Endodermal cell (in vitro differentiated cells): ENCODE data around the gene PPFIA4. TPM values are rescaled to one million over a fixed set of nuclear protein-coding genes. Genes with fewer than 3 reads are reported as not detected.

Source experiments
- DNase-seq: peaks from one replicate; pipeline ENCODE4 v3.0.0-alpha.2; 2017
- H3K27ac ChIP-seq: 2 replicates; pipeline ENCODE4 v1.5.1; 2013; ENCODE audit warnings: mild to moderate bottlenecking, low read depth, low read length, moderate library complexity
- H3K27me3 ChIP-seq: 2 replicates; pipeline ENCODE4 v1.6.1; 2013; ENCODE audit warnings: mild to moderate bottlenecking, low read length, moderate library complexity; ENCODE audit not compliant: insufficient read depth, control insufficient read depth, poor library complexity, severe bottlenecking
- H3K36me3 ChIP-seq: 2 replicates; pipeline ENCODE4 v1.7.0; 2013; ENCODE audit warnings: mild to moderate bottlenecking, low read length, moderate library complexity; ENCODE audit not compliant: control insufficient read depth, insufficient read depth
- H3K4me1 ChIP-seq: one replicate; pipeline ENCODE4 v1.7.0; 2013; ENCODE audit warnings: low read length; ENCODE audit not compliant: control insufficient read depth, insufficient read depth
- H3K4me3 ChIP-seq: 2 replicates; pipeline ENCODE4 v1.5.1; 2013; ENCODE audit warnings: mild to moderate bottlenecking, low read length, moderate library complexity
- H3K9ac ChIP-seq: 2 replicates; pipeline ENCODE4 v1.6.1; 2013; ENCODE audit warnings: mild to moderate bottlenecking, low read length, moderate library complexity; ENCODE audit not compliant: poor library complexity, severe bottlenecking; ENCODE audit errors: extremely low read depth
- H3K9me3 ChIP-seq: 2 replicates; pipeline ENCODE4 v1.6.1; 2013; ENCODE audit warnings: mild to moderate bottlenecking, low read length, moderate library complexity; ENCODE audit not compliant: control insufficient read depth
- H3K27ac Mint-ChIP-seq: 2 replicates; pipeline ENCODE4 v1.8.0; 2020; ENCODE audit warnings: mixed read lengths
- H3K27me3 Mint-ChIP-seq: 2 replicates; pipeline ENCODE4 v1.8.0; 2021; ENCODE audit warnings: mild to moderate bottlenecking, mixed read lengths; ENCODE audit not compliant: insufficient read depth
- H3K36me3 Mint-ChIP-seq: 2 replicates; pipeline ENCODE4 v1.8.0; 2020; ENCODE audit warnings: low read depth, mixed read lengths
- H3K4me1 Mint-ChIP-seq: 2 replicates; pipeline ENCODE4 v1.8.0; 2020; ENCODE audit warnings: mixed read lengths
- H3K4me3 Mint-ChIP-seq: 2 replicates; pipeline ENCODE4 v1.8.0; 2020; ENCODE audit warnings: mild to moderate bottlenecking, moderate library complexity, mixed read lengths
- H3K9me3 Mint-ChIP-seq: 2 replicates; pipeline ENCODE4 v1.8.0; 2020; ENCODE audit warnings: mild to moderate bottlenecking, mixed read lengths
- CTCF ChIP-seq: fragments of 200-600 bp; sonication (generic); conservative IDR thresholded peaks from 2 replicates; pipeline ENCODE4 v1.5.0; 2021; ENCODE audit warnings: antibody characterized with exemption, mild to moderate bottlenecking
- WGBS, 2 experiments: methylation state at CpG; one replicate each; pipeline versions ENCODE4 v1.1.5 to v1.1.7; 2013; ENCODE audit warnings: missing lambda C conversion rate in 2 of 2, mixed read lengths in 1 of 2; ENCODE audit not compliant: insufficient coverage in 1 of 2, insufficient read length in 1 of 2; 5-methylcytosine and 5-hydroxymethylcytosine counted together
- total RNA-seq, 2 donors: library from RNA; stranded (reverse); fragmentation: NEBNext Ultra II Directional in 1 of 2; extraction: Animal tissue kit (Norgen Biotek cat#: 25700) in 1 of 2; gene quantifications; 2 replicates in 1 of 2; 3 replicates in 1 of 2; pipeline ENCODE4 v1.2.1, GENCODE V29; 2021

Gene PPFIA4
- total RNA-seq, 2 donors from 2014 or later: 8.4 to 12.1 TPM

GRCh38 chr1:203088441-203088840, 62.1 kb downstream of the PPFIA4 start:
- Mint-ChIP-seq H3K4me1 (peaks cover 41% of the 10 kb centered on the region), H3K4me3 (no peak overlapping the region), H3K27ac (no peak overlapping the region), H3K27me3 (peaks cover 3% of the 10 kb centered on the region), H3K36me3 (no peaks in the 10 kb centered on the region), H3K9me3 (no peaks in the 10 kb centered on the region)
- 90 to 98% methylated on average over 3 of the region's 3 CpGs for WGBS, 2 experiments
- Histone ChIP-seq H3K9ac (no peak overlapping the region), H3K27ac (no peak overlapping the region), H3K36me3 (no peaks in the 10 kb centered on the region), H3K27me3 (no peaks in the 10 kb centered on the region), H3K9me3 (peaks cover 10% of the 10 kb centered on the region), H3K4me3 (no peak overlapping the region), H3K4me1 (peaks cover 7% of the 10 kb centered on the region)
- DNase-seq: no peak
- no peak for TF ChIP-seq CTCF

GRCh38 chr1:203089001-203089650, 62.8 kb downstream of the PPFIA4 start:
- TF ChIP-seq CTCF: no peak
- H3K27ac ChIP-seq: no peak overlapping the region
- Mint-ChIP-seq H3K36me3 (no peaks in the 10 kb centered on the region), H3K9me3 (peaks cover 4% of the 10 kb centered on the region), H3K27me3 (peaks cover 3% of the 10 kb centered on the region), H3K4me1 (peaks cover 37% of the 10 kb centered on the region), H3K4me3 (no peak overlapping the region), H3K27ac (no peak overlapping the region)
- H3K9ac ChIP-seq: no peak overlapping the region
- H3K9me3 ChIP-seq: peaks cover 17% of the 10 kb centered on the region
- peaks cover 7% of the 10 kb centered on the region for H3K4me1 ChIP-seq
- 94 to 100% methylated on average over 3 to 7 of the region's 7 CpGs for WGBS, 2 experiments
- no peak overlapping the region for H3K4me3 ChIP-seq
- no peaks in the 10 kb centered on the region for H3K27me3 ChIP-seq
- no peak for DNase-seq
- no peaks in the 10 kb centered on the region for H3K36me3 ChIP-seq

- TF ChIP-seq CTCF: peak; percentile 40
- DNase-seq: peak; percentile 66
Measured at GRCh38 chr1:203089651-203090045, 63.4 kb downstream of the PPFIA4 start.

More at GRCh38 chr1:203089651-203090045, 63.4 kb downstream of the PPFIA4 start:
- peaks cover 5% of the 10 kb centered on the region for H3K27me3 Mint-ChIP-seq
- no peak overlapping the region for H3K4me3 ChIP-seq
- H3K36me3 ChIP-seq: no peaks in the 10 kb centered on the region
- peaks cover 8% of the 10 kb centered on the region for H3K9me3 Mint-ChIP-seq
- no peak overlapping the region for H3K27ac Mint-ChIP-seq
- H3K4me1 Mint-ChIP-seq: peaks cover 34% of the 10 kb centered on the region
- H3K4me1 ChIP-seq: peaks cover 7% of the 10 kb centered on the region
- no peaks in the 10 kb centered on the region for H3K27me3 ChIP-seq
- H3K9ac ChIP-seq: no peak overlapping the region
- peaks cover 22% of the 10 kb centered on the region for H3K9me3 ChIP-seq
- no peak overlapping the region for H3K4me3 Mint-ChIP-seq
- 68 to 84% methylated on average over 6 to 7 of the region's 7 CpGs for WGBS, 2 experiments
- H3K27ac ChIP-seq: no peak overlapping the region
- H3K36me3 Mint-ChIP-seq: peaks cover 1% of the 10 kb centered on the region
